DOHH2 (cell line): ENCODE measurements around the gene PCBD2.

ENCODE experiments used
- H3F3A ChIP-seq: fragments of 200-600 bp; sonication (generic), shearing (Covaris generic); 2 replicates; pipeline ENCODE4 v1.6.0; 2016; ENCODE audit warnings: antibody characterized with exemption, mild to moderate bottlenecking; ENCODE audit not compliant: control insufficient read depth, insufficient read depth
- H3K27ac ChIP-seq: fragments of 200-600 bp; sonication (generic); 2 replicates; pipeline ENCODE4 v1.5.1; 2014; ENCODE audit warnings: low read depth, mild to moderate bottlenecking, low read length, moderate library complexity
- H3K27me3 ChIP-seq: fragments of 200-600 bp; sonication (generic); 2 replicates; pipeline ENCODE4 v1.6.1; 2014; ENCODE audit warnings: mild to moderate bottlenecking, low read length, mixed read lengths; ENCODE audit not compliant: control insufficient read depth
- H3K36me3 ChIP-seq: fragments of 200-600 bp; sonication (generic); 2 replicates; pipeline ENCODE4 v1.6.1; 2014; ENCODE audit warnings: mild to moderate bottlenecking, low read length, moderate library complexity, mixed read lengths; ENCODE audit not compliant: control insufficient read depth
- H3K4me1 ChIP-seq: fragments of 200-600 bp; sonication (generic); 2 replicates; pipeline ENCODE4 v1.6.1; 2014; ENCODE audit warnings: mild to moderate bottlenecking, low read length, mixed read lengths; ENCODE audit not compliant: control insufficient read depth
- H3K4me2 ChIP-seq: fragments of 200-600 bp; sonication (generic); 2 replicates; pipeline ENCODE4 v1.6.0; 2014; ENCODE audit warnings: mild to moderate bottlenecking, low read length, moderate library complexity
- H3K4me3 ChIP-seq: fragments of 200-600 bp; sonication (generic); 2 replicates; pipeline ENCODE4 v1.5.1; 2014; ENCODE audit warnings: mild to moderate bottlenecking, low read length, mixed read lengths
- H3K79me2 ChIP-seq: fragments of 200-600 bp; sonication (generic); 2 replicates; pipeline ENCODE4 v1.6.1; 2014; ENCODE audit warnings: mild to moderate bottlenecking, low read length, mixed read lengths; ENCODE audit not compliant: control insufficient read depth
- H3K9me2 ChIP-seq: fragments of 200-600 bp; sonication (generic); replicated peaks from 2 replicates; pipeline ENCODE4 v1.6.1; 2014; ENCODE audit warnings: mild to moderate bottlenecking, low read length, mixed read lengths; ENCODE audit not compliant: control insufficient read depth
- H3K9me3 ChIP-seq: fragments of 200-600 bp; sonication (generic); 2 replicates; pipeline ENCODE4 v1.6.1; 2014; ENCODE audit warnings: antibody characterized with exemption, low read length, mixed read lengths; ENCODE audit not compliant: control insufficient read depth, insufficient read depth
- H4K20me1 ChIP-seq: fragments of 200-600 bp; sonication (generic); 2 replicates; pipeline ENCODE4 v1.6.0; 2014; ENCODE audit warnings: low read depth, mild to moderate bottlenecking, antibody characterized with exemption, low read length, moderate library complexity; ENCODE audit not compliant: control insufficient read depth, insufficient read depth
- EZH2phosphoT487 ChIP-seq: fragments of 200-600 bp; sonication (generic); IDR thresholded peaks from 2 replicates; pipeline ENCODE4 v1.6.1; 2017; ENCODE audit warnings: borderline replicate concordance, mild to moderate bottlenecking, antibody characterized with exemption, low read length, moderate library complexity, mixed read lengths
- TF ChIP-seq, protein P1 (sequence below): fragments of 200-600 bp; sonication (generic); IDR thresholded peaks from one replicate; pipeline ENCODE4 v1.5.1; 2014; ENCODE audit warnings: antibody characterized with exemption, mild to moderate bottlenecking, low read depth, low read length; ENCODE audit not compliant: poor library complexity, severe bottlenecking

Gene PCBD2

DNA sequence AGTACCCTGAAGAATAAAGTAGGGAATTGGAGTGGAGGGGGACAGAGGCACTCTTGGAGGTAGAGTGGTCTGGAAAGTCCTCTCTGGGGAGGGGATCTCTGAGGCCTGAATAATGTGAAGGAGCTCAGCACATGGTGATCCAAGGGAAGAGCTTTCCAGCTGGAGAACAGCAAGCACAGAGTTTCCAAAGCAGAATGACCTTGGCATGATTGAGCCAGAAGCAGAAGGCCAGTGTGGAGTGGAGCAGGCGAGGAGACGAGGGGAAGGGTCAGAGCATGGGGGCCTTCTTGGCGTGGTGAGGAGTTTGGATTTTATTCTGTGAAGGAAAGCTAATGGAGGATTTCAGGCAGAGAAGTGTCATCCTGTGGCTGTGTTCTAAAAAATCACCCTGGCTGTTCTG lies 8.3 kb downstream of the PCBD2 start:
- H3F3A ChIP-seq = no peaks in the 10 kb centered on the region
- H4K20me1 ChIP-seq = no peaks in the 10 kb centered on the region
- H3K4me3 ChIP-seq = no peak overlapping the region
- TF ChIP-seq, protein P1, sequence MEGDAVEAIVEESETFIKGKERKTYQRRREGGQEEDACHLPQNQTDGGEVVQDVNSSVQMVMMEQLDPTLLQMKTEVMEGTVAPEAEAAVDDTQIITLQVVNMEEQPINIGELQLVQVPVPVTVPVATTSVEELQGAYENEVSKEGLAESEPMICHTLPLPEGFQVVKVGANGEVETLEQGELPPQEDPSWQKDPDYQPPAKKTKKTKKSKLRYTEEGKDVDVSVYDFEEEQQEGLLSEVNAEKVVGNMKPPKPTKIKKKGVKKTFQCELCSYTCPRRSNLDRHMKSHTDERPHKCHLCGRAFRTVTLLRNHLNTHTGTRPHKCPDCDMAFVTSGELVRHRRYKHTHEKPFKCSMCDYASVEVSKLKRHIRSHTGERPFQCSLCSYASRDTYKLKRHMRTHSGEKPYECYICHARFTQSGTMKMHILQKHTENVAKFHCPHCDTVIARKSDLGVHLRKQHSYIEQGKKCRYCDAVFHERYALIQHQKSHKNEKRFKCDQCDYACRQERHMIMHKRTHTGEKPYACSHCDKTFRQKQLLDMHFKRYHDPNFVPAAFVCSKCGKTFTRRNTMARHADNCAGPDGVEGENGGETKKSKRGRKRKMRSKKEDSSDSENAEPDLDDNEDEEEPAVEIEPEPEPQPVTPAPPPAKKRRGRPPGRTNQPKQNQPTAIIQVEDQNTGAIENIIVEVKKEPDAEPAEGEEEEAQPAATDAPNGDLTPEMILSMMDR = no peak
- TF ChIP-seq EZH2phosphoT487 = no peak
- H3K27ac ChIP-seq = no peak overlapping the region
- H3K4me2 ChIP-seq = no peak overlapping the region
- peaks cover 85% of the 10 kb centered on the region for H3K36me3 ChIP-seq
- H3K79me2 ChIP-seq = peaks cover 24% of the 10 kb centered on the region
- H3K9me3 ChIP-seq = no peaks in the 10 kb centered on the region
- no peaks in the 10 kb centered on the region for H3K4me1 ChIP-seq
- no peaks in the 10 kb centered on the region for H3K27me3 ChIP-seq
- no peaks in the 10 kb centered on the region for H3K9me2 ChIP-seq

DNA sequence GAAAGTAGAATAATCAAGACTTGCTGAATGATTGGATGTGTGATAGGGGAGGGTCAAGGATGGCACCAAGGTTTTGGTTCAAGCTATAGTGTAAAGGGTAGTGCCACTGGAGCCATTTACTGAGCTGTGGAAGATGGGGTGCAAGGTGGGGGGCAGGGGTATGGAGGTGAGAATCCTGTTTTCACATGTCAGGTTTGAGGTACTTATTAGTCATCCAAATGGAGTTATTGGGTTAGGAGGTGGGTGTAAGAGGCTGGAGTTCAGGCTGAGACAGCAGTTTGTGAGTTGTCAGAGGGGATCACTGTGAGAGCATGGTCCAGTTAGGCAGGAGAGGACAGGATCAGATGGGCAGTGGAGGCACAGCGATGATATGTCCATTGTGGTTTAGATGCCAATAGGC lies 8.9 kb downstream of the PCBD2 start:
- no peaks in the 10 kb centered on the region for H3K4me1 ChIP-seq
- peaks cover 87% of the 10 kb centered on the region for H3K36me3 ChIP-seq
- no peaks in the 10 kb centered on the region for H4K20me1 ChIP-seq
- H3F3A ChIP-seq = no peaks in the 10 kb centered on the region
- no peak overlapping the region for H3K27ac ChIP-seq
- no peak overlapping the region for H3K4me3 ChIP-seq
- TF ChIP-seq, protein P1 = no peak
- no peak for TF ChIP-seq EZH2phosphoT487
- no peak overlapping the region for H3K4me2 ChIP-seq
- H3K27me3 ChIP-seq = no peaks in the 10 kb centered on the region
- H3K79me2 ChIP-seq = peaks cover 25% of the 10 kb centered on the region
- no peaks in the 10 kb centered on the region for H3K9me2 ChIP-seq
- H3K9me3 ChIP-seq = no peaks in the 10 kb centered on the region

DNA sequence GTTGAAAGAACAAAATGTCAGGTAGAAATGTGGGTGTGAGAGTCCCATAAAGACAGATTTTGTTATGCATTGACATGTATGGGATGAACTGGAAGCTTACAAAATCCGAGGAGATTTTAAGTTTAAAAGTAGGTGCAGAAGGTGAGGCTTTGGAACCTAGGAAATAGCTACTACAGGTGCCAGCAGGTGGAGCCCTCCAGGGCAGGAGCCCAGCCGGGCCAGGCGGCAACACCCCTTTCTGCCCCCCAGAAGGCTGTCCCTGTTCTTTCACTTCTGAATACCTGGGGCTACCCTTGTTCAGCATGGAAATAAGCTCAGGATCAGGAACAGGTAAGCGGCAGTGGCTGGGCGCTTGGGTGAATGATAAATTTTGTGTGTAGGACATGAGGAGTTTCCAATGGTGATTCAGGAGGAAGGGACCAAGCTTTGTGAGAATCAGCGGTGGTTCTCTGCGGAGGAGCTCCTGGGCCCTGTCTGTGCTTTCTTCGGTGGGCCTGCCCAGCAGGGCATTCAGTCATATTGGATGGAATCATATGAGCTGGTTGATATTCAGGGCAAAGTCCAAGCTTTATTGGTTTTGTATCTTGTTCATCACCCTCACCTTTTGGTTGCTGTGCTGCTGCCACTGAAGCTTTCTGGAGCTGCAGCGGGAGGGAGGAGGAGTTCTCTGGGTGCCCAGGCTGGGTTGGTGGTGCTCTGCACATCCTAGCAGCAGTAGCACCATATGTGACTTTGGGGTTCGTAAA lies 12.3 kb downstream of the PCBD2 start:
- Histone ChIP-seq H3K27ac (no peak overlapping the region), H3F3A (no peaks in the 10 kb centered on the region), H3K4me3 (no peak overlapping the region), H3K4me2 (no peak overlapping the region), H3K9me2 (no peaks in the 10 kb centered on the region), H4K20me1 (no peaks in the 10 kb centered on the region), H3K79me2 (peaks cover 26% of the 10 kb centered on the region), H3K36me3 (peaks cover 77% of the 10 kb centered on the region), H3K4me1 (no peaks in the 10 kb centered on the region), H3K9me3 (no peaks in the 10 kb centered on the region), H3K27me3 (no peaks in the 10 kb centered on the region)
- TF ChIP-seq, protein P1 = peak; percentile 70
- no peak for TF ChIP-seq EZH2phosphoT487
